ENCODE measurements around the gene C7orf57. TPM values are rescaled to one million over a fixed set of nuclear protein-coding genes. Genes with fewer than 3 reads are reported as not detected.

Gene C7orf57
- total RNA-seq, 1 experiment from 2014 or later: 3.8 TPM

- Histone ChIP-seq H3K36me3 (no peaks in the 10 kb centered on the region), H3K9me3 (replicated peaks) (no peaks in the 10 kb centered on the region), H3K27ac (peak overlapping the region; percentile 100), H3K27me3 (replicated peaks) (no peaks in the 10 kb centered on the region), H3K4me1 (replicated peaks) (peaks cover 59% of the 10 kb centered on the region), H3K4me3 (no peak overlapping the region)
- peak in 1 of 2 experiments; percentile 70 for DNase-seq (ENCODE audit: low read depth in 1 of 2, low spot score in 2 of 2)
Measured at GRCh38 chr7:48083114-48083830, 47.9 kb downstream of the C7orf57 start.

- Histone ChIP-seq H3K36me3 (peaks cover 9% of the 10 kb centered on the region), H3K27ac (peak overlapping the region; percentile 100), H3K4me3 (no peak overlapping the region), H3K4me1 (replicated peaks) (peaks cover 73% of the 10 kb centered on the region), H3K9me3 (replicated peaks) (peaks cover 3% of the 10 kb centered on the region), H3K27me3 (replicated peaks) (no peaks in the 10 kb centered on the region)
- DNase-seq (ENCODE audit: low read depth in 1 of 2, low spot score in 2 of 2): peak; percentile 94 to 98
Measured at GRCh38 chr7:48084727-48085432, 49.5 kb downstream of the C7orf57 start.

- no peak overlapping the region for H3K4me3 ChIP-seq
- peak overlapping the region; percentile 100 for H3K27ac ChIP-seq
- no peak for DNase-seq (ENCODE audit: low read depth in 1 of 2, low spot score in 2 of 2)
- H3K27me3 ChIP-seq (replicated peaks): no peaks in the 10 kb centered on the region
- peaks cover 14% of the 10 kb centered on the region for H3K36me3 ChIP-seq
- peaks cover 3% of the 10 kb centered on the region for H3K9me3 ChIP-seq (replicated peaks)
- H3K4me1 ChIP-seq (replicated peaks): peaks cover 78% of the 10 kb centered on the region
Measured at GRCh38 chr7:48085433-48085791, 50.1 kb downstream of the C7orf57 start.

GRCh38 chr7:48085942-48086341 is 50.6 kb downstream of the C7orf57 start:
- H3K4me1 ChIP-seq (replicated peaks): peaks cover 83% of the 10 kb centered on the region

GRCh38 chr7:48087349-48087748 is 52.0 kb downstream of the C7orf57 start:
- peak in 1 of 2 experiments; percentile 68 for DNase-seq (ENCODE audit: low read depth in 1 of 2, low spot score in 2 of 2)
- peak overlapping the region; percentile 100 for H3K27ac ChIP-seq
- H3K36me3 ChIP-seq: peaks cover 31% of the 10 kb centered on the region
- H3K4me3 ChIP-seq: no peak overlapping the region
- peaks cover 3% of the 10 kb centered on the region for H3K9me3 ChIP-seq (replicated peaks)
- no peaks in the 10 kb centered on the region for H3K27me3 ChIP-seq (replicated peaks)
- peaks cover 93% of the 10 kb centered on the region for H3K4me1 ChIP-seq (replicated peaks)

More at GRCh38 chr7:48085942-48086341, 50.6 kb downstream of the C7orf57 start:
- peaks cover 3% of the 10 kb centered on the region for H3K9me3 ChIP-seq (replicated peaks)
- peak overlapping the region; percentile 100 for H3K27ac ChIP-seq
- H3K4me3 ChIP-seq: no peak overlapping the region
- H3K27me3 ChIP-seq (replicated peaks): no peaks in the 10 kb centered on the region
- no peak for DNase-seq (ENCODE audit: low read depth in 1 of 2, low spot score in 2 of 2)
- H3K36me3 ChIP-seq: peaks cover 19% of the 10 kb centered on the region

GRCh38 chr7:48088559-48089045 is 53.3 kb downstream of the C7orf57 start:
- Histone ChIP-seq H3K27me3 (replicated peaks) (no peaks in the 10 kb centered on the region), H3K27ac (peak overlapping the region; percentile 100), H3K4me1 (replicated peaks) (peaks cover 93% of the 10 kb centered on the region), H3K9me3 (replicated peaks) (peaks cover 3% of the 10 kb centered on the region), H3K36me3 (peaks cover 44% of the 10 kb centered on the region), H3K4me3 (peak overlapping the region; percentile 93)
- peak; percentile 95 to 98 for DNase-seq (ENCODE audit: low read depth in 1 of 2, low spot score in 2 of 2)

- Histone ChIP-seq H3K4me3 (peak within 1 kb of the TSS; percentile 93), H3K36me3 (peaks cover 51% of the 10 kb centered on the region), H3K4me1 (replicated peaks) (peaks cover 93% of the 10 kb centered on the region), H3K27ac (peak within 1 kb of the TSS; percentile 100), H3K9me3 (replicated peaks) (peaks cover 3% of the 10 kb centered on the region), H3K27me3 (replicated peaks) (no peaks in the 10 kb centered on the region)
- DNase-seq (ENCODE audit: low read depth in 1 of 2, low spot score in 2 of 2): peak in 1 of 2 experiments; percentile 83
Measured at GRCh38 chr7:48089046-48090003, 54.0 kb downstream of the C7orf57 start, which contains the start of gene UPP1. TSS of gene UPP1 (plus strand) at chr7:48089265. CDS start at chr7:48094784, 5,519 bp downstream.

- Histone ChIP-seq H3K27me3 (replicated peaks) (no peaks in the 10 kb centered on the region), H3K9me3 (replicated peaks) (peaks cover 3% of the 10 kb centered on the region), H3K36me3 (peaks cover 59% of the 10 kb centered on the region), H3K4me1 (replicated peaks) (peaks cover 94% of the 10 kb centered on the region), H3K4me3 (peak overlapping the region; percentile 93), H3K27ac (peak overlapping the region; percentile 100)
- peak in 1 of 2 experiments; percentile 49 for DNase-seq (ENCODE audit: low read depth in 1 of 2, low spot score in 2 of 2)
Measured at GRCh38 chr7:48090095-48090805, 54.9 kb downstream of the C7orf57 start.

GRCh38 chr7:48091506-48092433 is 56.4 kb downstream of the C7orf57 start:
- DNase-seq (ENCODE audit: low read depth in 1 of 2, low spot score in 2 of 2): no peak
- Histone ChIP-seq H3K27ac (no peak overlapping the region), H3K36me3 (peaks cover 74% of the 10 kb centered on the region), H3K4me3 (no peak overlapping the region), H3K4me1 (replicated peaks) (peaks cover 94% of the 10 kb centered on the region), H3K9me3 (replicated peaks) (peaks cover 3% of the 10 kb centered on the region), H3K27me3 (replicated peaks) (no peaks in the 10 kb centered on the region)

GRCh38 chr7:48094861-48095293 is 59.5 kb downstream of the C7orf57 start:
- Histone ChIP-seq H3K4me1 (replicated peaks) (peaks cover 79% of the 10 kb centered on the region), H3K4me3 (no peak overlapping the region), H3K27me3 (replicated peaks) (no peaks in the 10 kb centered on the region), H3K36me3 (peaks cover 97% of the 10 kb centered on the region), H3K9me3 (replicated peaks) (no peaks in the 10 kb centered on the region), H3K27ac (peak overlapping the region; percentile 91)
- peak in 1 of 2 experiments; percentile 82 for DNase-seq (ENCODE audit: low read depth in 1 of 2, low spot score in 2 of 2)

- DNase-seq (ENCODE audit: low read depth in 1 of 2, low spot score in 2 of 2): no peak
- Histone ChIP-seq H3K36me3 (peaks cover 97% of the 10 kb centered on the region), H3K27ac (peak overlapping the region; percentile 91), H3K4me3 (no peak overlapping the region), H3K27me3 (replicated peaks) (no peaks in the 10 kb centered on the region), H3K9me3 (replicated peaks) (no peaks in the 10 kb centered on the region), H3K4me1 (replicated peaks) (peaks cover 69% of the 10 kb centered on the region)
Measured at GRCh38 chr7:48096273-48096672, 60.9 kb downstream of the C7orf57 start.

Measured in SJSA1 (cell line).